Measurements from ENCODE around the gene AQP12B.
"Not testable (repeated sequence)": the region's sequence is repeated elsewhere in the genome, so short reads cannot be mapped to it uniquely, and the experiment has no call there.

AQP12B gene

GRCh38 chr2:240682431-240683224 is at the start of gene AQP12B:
AQP12B (minus strand) TSS chr2:240682885; CDS start chr2:240682837, 48 bp downstream.
- not testable (repeated sequence) for DNase-seq (ENCODE audit: low read depth)

- DNase-seq (ENCODE audit: low read depth) = no peak
These were observed 49.5 kb upstream of the AQP12B start for GRCh38 chr2:240732184-240732583.

GRCh38 chr2:240731178-240731545 is 48.5 kb upstream of the AQP12B start:
- DNase-seq (ENCODE audit: low read depth) = no peak

- DNase-seq (ENCODE audit: low read depth) = no peak
These were observed 48.0 kb upstream of the AQP12B start for GRCh38 chr2:240730501-240731177.

- DNase-seq (ENCODE audit: low read depth) = no peak
These were observed 46.1 kb upstream of the AQP12B start for GRCh38 chr2:240728827-240729226.

GRCh38 chr2:240728361-240728760 is 45.7 kb upstream of the AQP12B start:
- DNase-seq (ENCODE audit: low read depth) = no peak

GRCh38 chr2:240727913-240728312 is 45.2 kb upstream of the AQP12B start:
- no peak for DNase-seq (ENCODE audit: low read depth)

GRCh38 chr2:240727439-240727838 is 44.8 kb upstream of the AQP12B start:
- DNase-seq (ENCODE audit: low read depth) = no peak

- no peak for DNase-seq (ENCODE audit: low read depth)
These were observed 44.2 kb upstream of the AQP12B start for GRCh38 chr2:240726876-240727275.

GRCh38 chr2:240725671-240726070 is 43.0 kb upstream of the AQP12B start:
- no peak for DNase-seq (ENCODE audit: low read depth)

- DNase-seq (ENCODE audit: low read depth) = no peak
These were observed 42.6 kb upstream of the AQP12B start for GRCh38 chr2:240725266-240725665.

GRCh38 chr2:240724431-240724830 is 41.7 kb upstream of the AQP12B start:
- no peak for DNase-seq (ENCODE audit: low read depth)

- DNase-seq (ENCODE audit: low read depth) = no peak
These were observed 41.2 kb upstream of the AQP12B start for GRCh38 chr2:240723851-240724250.

GRCh38 chr2:240722796-240723735 is 40.4 kb upstream of the AQP12B start:
- DNase-seq (ENCODE audit: low read depth) = no peak

GRCh38 chr2:240722376-240722775 is 39.7 kb upstream of the AQP12B start:
- no peak for DNase-seq (ENCODE audit: low read depth)

GRCh38 chr2:240721596-240722180 is 39.0 kb upstream of the AQP12B start:
- DNase-seq (ENCODE audit: low read depth) = no peak

- DNase-seq (ENCODE audit: low read depth) = no peak
These were observed 38.3 kb upstream of the AQP12B start for GRCh38 chr2:240720686-240721595.

- DNase-seq (ENCODE audit: low read depth) = no peak
These were observed 37.2 kb upstream of the AQP12B start for GRCh38 chr2:240719676-240720545.

GRCh38 chr2:240718896-240719490 is 36.3 kb upstream of the AQP12B start:
- DNase-seq (ENCODE audit: low read depth) = no peak
